OCI-LY7 (cell line): ENCODE results near the gene TJP3. TPM values are rescaled to one million over a fixed set of nuclear protein-coding genes. Genes with fewer than 3 reads are reported as not detected.

Experiments used
- BruUV-seq: library from RNA; stranded (reverse); fragments of 400-500 nt; replicated peaks from 2 replicates; lab custom pipeline; 2021; lab: Mats Ljungman, UMichigan
- CTCF ChIA-PET: fragments of 300-600 bp; sonication (Branson Sonifier 250); formaldehyde crosslinking; loops from one replicate; lab custom pipeline; 2022; ENCODE audit warnings: antibody characterized with exemption; ENCODE audit not compliant: unreplicated experiment; lab: Charles Lee
- POLR2A ChIA-PET: fragments of 300-600 bp; sonication (Branson Sonifier 250); formaldehyde crosslinking; loops from one replicate; lab custom pipeline; 2022; ENCODE audit warnings: antibody characterized with exemption; lab: Charles Lee
- DNase-seq: peaks from one replicate; pipeline ENCODE4 v3.0.0-alpha.2; 2015; ENCODE audit warnings: low spot score
- H2AFZ ChIP-seq: fragments of 200-600 bp; sonication (generic), shearing (Covaris generic); 2 replicates; pipeline ENCODE4 v1.6.1; 2014; ENCODE audit warnings: mild to moderate bottlenecking, antibody characterized with exemption, low read length, moderate library complexity
- H3K27ac ChIP-seq: fragments of 200-600 bp; sonication (generic); 2 replicates; pipeline ENCODE4 v1.5.1; 2014; ENCODE audit warnings: mixed run types, low read depth, mild to moderate bottlenecking, moderate library complexity, low read length, inconsistent platforms; ENCODE audit not compliant: poor library complexity, severe bottlenecking
- H3K36me3 ChIP-seq: fragments of 200-600 bp; sonication (generic); 2 replicates; pipeline ENCODE4 v1.6.1; 2014; ENCODE audit warnings: mild to moderate bottlenecking, antibody characterized with exemption, low read length, moderate library complexity, mixed read lengths; ENCODE audit not compliant: insufficient read depth
- H3K4me1 ChIP-seq: fragments of 200-600 bp; sonication (generic); 2 replicates; pipeline ENCODE4 v1.5.1; 2014; ENCODE audit warnings: mild to moderate bottlenecking, low read length; ENCODE audit not compliant: insufficient read depth, poor library complexity, severe bottlenecking
- H3K4me2 ChIP-seq: fragments of 200-600 bp; sonication (generic); 2 replicates; pipeline ENCODE4 v1.6.1; 2014; ENCODE audit warnings: mild to moderate bottlenecking, low read length
- H3K4me3 ChIP-seq: fragments of 200-600 bp; sonication (generic); 2 replicates; pipeline ENCODE4 v1.5.1; 2014; ENCODE audit warnings: mild to moderate bottlenecking, low read depth, low read length; ENCODE audit not compliant: poor library complexity, severe bottlenecking
- H3K79me2 ChIP-seq: fragments of 200-600 bp; sonication (generic); 2 replicates; pipeline ENCODE4 v1.6.1; 2016; ENCODE audit warnings: low read depth, mild to moderate bottlenecking, low read length, moderate library complexity, mixed read lengths; ENCODE audit not compliant: insufficient read depth
- H3K9me2 ChIP-seq: fragments of 200-600 bp; sonication (generic); 2 replicates; pipeline ENCODE4 v1.6.1; 2016; ENCODE audit warnings: mild to moderate bottlenecking, low read length, mixed read lengths; ENCODE audit not compliant: insufficient read depth
- H3K9me3 ChIP-seq: fragments of 200-600 bp; sonication (generic); 2 replicates; pipeline ENCODE4 v1.6.1; 2014; ENCODE audit warnings: mild to moderate bottlenecking, mixed run types, low read length, mixed read lengths
- H4K20me1 ChIP-seq: fragments of 200-600 bp; sonication (generic); 2 replicates; pipeline ENCODE4 v1.6.1; 2014; ENCODE audit warnings: mild to moderate bottlenecking, antibody characterized with exemption, low read length, moderate library complexity, mixed read lengths; ENCODE audit not compliant: insufficient read depth
- EZH2phosphoT487 ChIP-seq: fragments of 200-600 bp; sonication (generic); IDR thresholded peaks from 2 replicates; pipeline ENCODE4 v1.6.1; 2018; ENCODE audit warnings: low read depth, borderline replicate concordance, mild to moderate bottlenecking, mixed run types, antibody characterized with exemption, low read length, moderate library complexity, mixed read lengths
- intact Hi-C: fragments of 100-400 bp; cut with micrococcal nuclease; formaldehyde crosslinking; loops from one replicate; pipeline ENCODE4 v1.10.0; 2022; ENCODE audit not compliant: unreplicated experiment
- total RNA-seq, 2 experiments: library from RNA; depleted of rRNA in 1 of 2; stranded (reverse); fragments of >200 nt in 1 of 2; shearing (Covaris generic) in 1 of 2; gene quantifications; 2 replicates each; pipeline ENCODE4 v1.2.3, GENCODE V29; 2014 to 2022
- TF ChIP-seq, protein P1 (sequence below): fragments of 200-600 bp; sonication (generic); conservative IDR thresholded peaks from 2 replicates; pipeline ENCODE4 v1.5.1; 2014; ENCODE audit warnings: mild to moderate bottlenecking, antibody characterized with exemption, low read length, moderate library complexity, mixed read lengths

TJP3 gene
- total RNA-seq, 2 experiments from 2014 or later = 0.69 to 1.8 TPM

DNA sequence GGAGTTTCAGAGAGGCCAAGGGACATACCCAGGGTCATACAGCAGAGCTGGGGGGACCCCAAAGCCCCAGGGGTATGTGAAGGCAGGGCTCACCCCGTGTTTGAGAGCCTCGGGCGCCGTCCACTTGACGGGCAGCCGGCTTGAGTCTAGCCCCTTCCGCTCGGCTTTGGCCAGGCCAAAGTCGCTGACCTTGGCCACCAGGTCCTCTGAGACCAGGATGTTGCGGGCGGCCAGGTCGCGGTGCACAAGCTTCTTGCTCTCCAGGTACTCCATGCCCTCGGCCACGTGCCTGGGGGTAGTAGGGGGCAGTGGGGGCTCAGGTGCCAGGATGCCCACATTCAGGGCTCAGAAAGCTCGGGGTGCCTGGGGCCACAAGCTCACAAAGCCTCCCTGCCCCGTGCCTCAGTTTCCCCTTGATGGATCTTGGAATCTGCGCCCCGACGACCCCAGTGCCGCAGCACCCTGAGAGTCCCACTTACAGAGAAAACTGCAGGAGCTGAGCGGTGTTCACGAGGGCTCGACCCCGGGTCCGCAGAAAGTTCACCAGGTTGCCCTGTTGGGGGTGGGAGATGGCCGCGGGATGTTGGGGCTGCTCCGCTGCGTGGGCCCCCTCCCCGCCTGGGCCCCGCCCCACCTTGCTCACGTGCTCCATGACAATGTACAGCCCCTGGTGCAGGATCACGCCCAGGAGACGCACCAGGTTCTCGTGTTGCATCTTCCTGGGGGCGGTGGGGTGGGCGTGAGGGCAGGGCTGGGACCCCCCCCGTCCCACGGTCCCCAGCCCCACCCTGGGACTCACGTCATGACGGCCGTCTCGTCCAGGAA is 70.9 kb downstream of the TJP3 start:
- H3K4me1 ChIP-seq = no peaks in the 10 kb centered on the region
- BruUV-seq = no TSS peak
- TF ChIP-seq EZH2phosphoT487 = no peak
- TF ChIP-seq, protein P1, sequence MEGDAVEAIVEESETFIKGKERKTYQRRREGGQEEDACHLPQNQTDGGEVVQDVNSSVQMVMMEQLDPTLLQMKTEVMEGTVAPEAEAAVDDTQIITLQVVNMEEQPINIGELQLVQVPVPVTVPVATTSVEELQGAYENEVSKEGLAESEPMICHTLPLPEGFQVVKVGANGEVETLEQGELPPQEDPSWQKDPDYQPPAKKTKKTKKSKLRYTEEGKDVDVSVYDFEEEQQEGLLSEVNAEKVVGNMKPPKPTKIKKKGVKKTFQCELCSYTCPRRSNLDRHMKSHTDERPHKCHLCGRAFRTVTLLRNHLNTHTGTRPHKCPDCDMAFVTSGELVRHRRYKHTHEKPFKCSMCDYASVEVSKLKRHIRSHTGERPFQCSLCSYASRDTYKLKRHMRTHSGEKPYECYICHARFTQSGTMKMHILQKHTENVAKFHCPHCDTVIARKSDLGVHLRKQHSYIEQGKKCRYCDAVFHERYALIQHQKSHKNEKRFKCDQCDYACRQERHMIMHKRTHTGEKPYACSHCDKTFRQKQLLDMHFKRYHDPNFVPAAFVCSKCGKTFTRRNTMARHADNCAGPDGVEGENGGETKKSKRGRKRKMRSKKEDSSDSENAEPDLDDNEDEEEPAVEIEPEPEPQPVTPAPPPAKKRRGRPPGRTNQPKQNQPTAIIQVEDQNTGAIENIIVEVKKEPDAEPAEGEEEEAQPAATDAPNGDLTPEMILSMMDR = no peak
- H3K4me3 ChIP-seq = no peak overlapping the region
- no peaks in the 10 kb centered on the region for H4K20me1 ChIP-seq
- CTCF ChIA-PET = no interaction called here
- no peak overlapping the region for H2AFZ ChIP-seq
- no peak overlapping the region for H3K27ac ChIP-seq
- no peak overlapping the region for H3K4me2 ChIP-seq
- POLR2A ChIA-PET = no interaction called here
- peaks cover 8% of the 10 kb centered on the region; the same call in 1 of the 2 replicates for H3K9me3 ChIP-seq
- no peaks in the 10 kb centered on the region for H3K79me2 ChIP-seq
- H3K9me2 ChIP-seq = no peaks in the 10 kb centered on the region
- intact Hi-C loops = no loop called here
- H3K36me3 ChIP-seq = no peaks in the 10 kb centered on the region
- no peak for DNase-seq

DNA sequence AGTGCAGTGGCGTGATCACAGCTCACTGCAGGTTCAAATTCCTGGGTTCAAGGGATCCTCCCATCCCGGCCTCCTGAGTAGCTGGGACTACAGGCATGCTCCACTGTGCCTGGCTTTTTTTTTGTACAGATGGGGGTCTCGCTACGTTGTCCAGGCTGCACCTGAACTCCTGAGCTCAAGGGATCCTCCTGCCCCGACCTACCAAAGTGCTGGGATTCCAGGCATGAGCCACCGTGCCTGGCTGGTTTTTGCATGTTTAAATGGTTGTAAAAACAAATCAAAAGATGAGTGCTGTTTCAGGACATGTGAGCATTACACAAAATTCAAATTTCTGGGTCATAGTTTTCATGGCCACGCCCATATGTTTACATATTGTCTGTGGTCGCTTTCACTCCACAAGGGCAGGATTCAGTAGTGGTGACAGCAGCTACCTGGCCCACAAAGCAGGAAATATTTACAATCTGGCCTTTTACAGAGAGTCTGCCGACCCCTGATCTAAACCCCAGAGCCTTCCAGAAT is 72.7 kb downstream of the TJP3 start:
- no TSS peak for BruUV-seq
- no peak overlapping the region for H3K27ac ChIP-seq
- POLR2A ChIA-PET = no interaction called here
- no peaks in the 10 kb centered on the region for H3K9me2 ChIP-seq
- H4K20me1 ChIP-seq = no peaks in the 10 kb centered on the region
- intact Hi-C loops = no loop called here
- H3K79me2 ChIP-seq = no peaks in the 10 kb centered on the region
- H3K4me2 ChIP-seq = no peak overlapping the region
- H2AFZ ChIP-seq = no peak overlapping the region
- TF ChIP-seq, protein P1 = no peak
- no peak for TF ChIP-seq EZH2phosphoT487
- DNase-seq = no peak
- no peak overlapping the region for H3K4me3 ChIP-seq
- no peaks in the 10 kb centered on the region for H3K4me1 ChIP-seq
- H3K36me3 ChIP-seq = no peaks in the 10 kb centered on the region
- CTCF ChIA-PET = no interaction called here
- H3K9me3 ChIP-seq = peaks cover 8% of the 10 kb centered on the region; the same call in 1 of the 2 replicates

DNA sequence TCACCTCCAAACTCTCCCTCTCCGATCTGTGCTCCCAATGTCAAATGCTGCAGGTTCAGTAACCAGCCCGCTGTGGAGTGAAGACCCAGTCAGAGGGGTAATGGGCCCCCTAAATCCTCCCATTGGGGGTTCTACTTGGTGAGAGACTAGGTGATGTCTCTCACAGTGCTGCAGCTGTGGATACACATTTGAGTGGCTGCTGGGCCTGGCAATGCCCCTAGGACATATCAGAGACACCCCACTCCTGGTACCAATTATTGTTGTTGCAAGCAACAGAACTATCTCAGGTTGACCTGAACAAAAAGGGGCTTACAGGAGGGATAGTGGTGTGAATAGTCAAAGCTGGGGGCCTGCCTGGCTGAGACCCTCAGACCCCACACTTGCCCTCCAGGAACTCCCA is 73.4 kb downstream of the TJP3 start:
- no peak overlapping the region for H3K4me2 ChIP-seq
- no peaks in the 10 kb centered on the region for H3K36me3 ChIP-seq
- no peaks in the 10 kb centered on the region for H3K9me2 ChIP-seq
- ChIA-PET POLR2A (no interaction called here), CTCF (no interaction called here)
- no peak overlapping the region for H3K4me3 ChIP-seq
- no peak overlapping the region for H2AFZ ChIP-seq
- H3K79me2 ChIP-seq = no peaks in the 10 kb centered on the region
- H3K27ac ChIP-seq = no peak overlapping the region
- peaks cover 8% of the 10 kb centered on the region; the same call in 1 of the 2 replicates for H3K9me3 ChIP-seq
- BruUV-seq = no TSS peak
- intact Hi-C loops = no loop called here
- H4K20me1 ChIP-seq = no peaks in the 10 kb centered on the region
- TF ChIP-seq, protein P1 = no peak
- no peak for TF ChIP-seq EZH2phosphoT487
- no peak for DNase-seq
- H3K4me1 ChIP-seq = no peaks in the 10 kb centered on the region
